CD14-positive monocyte (primary cell): ENCODE results near the gene MEIS2. TPM values are rescaled to one million over a fixed set of nuclear protein-coding genes. Genes with fewer than 3 reads are reported as not detected.
A peak's percentile ranks its signal among the peaks of the same experiment; 100 is the strongest.

Experiments used
- DNase-seq, 3 donors: peaks; one replicate each; pipeline ENCODE4 v3.0.0-alpha.2; 2011 to 2022
- H2AFZ ChIP-seq: 2 replicates; pipeline ENCODE4 v1.6.0; 2012; ENCODE audit warnings: mild to moderate bottlenecking, low read depth, low read length, inconsistent platforms; ENCODE audit not compliant: insufficient read depth, poor library complexity, severe bottlenecking
- H3K27ac ChIP-seq, 2 donors: 1 replicate in 1 of 2; 2 replicates in 1 of 2; pipeline ENCODE4 v1.5.1; 2012 to 2013; ENCODE audit warnings: low read length in 2 of 2, control low read depth in 1 of 2, inconsistent platforms in 1 of 2, low read depth in 1 of 2, mild to moderate bottlenecking in 1 of 2
- H3K27me3 ChIP-seq, 2 donors: one replicate each; pipeline versions ENCODE4 v1.6.0 to v1.6.1; 2011 to 2013; ENCODE audit warnings: low read length in 2 of 2; ENCODE audit not compliant: control insufficient read depth in 2 of 2, insufficient read depth in 2 of 2
- H3K36me3 ChIP-seq, 2 donors: replicated peaks in 1 of 2; 1 replicate in 1 of 2; 2 replicates in 1 of 2; pipeline versions ENCODE4 v1.5.1 to v1.6.1; 2012 to 2013; ENCODE audit warnings: low read length in 2 of 2, control low read depth in 1 of 2, inconsistent platforms in 1 of 2, mild to moderate bottlenecking in 1 of 2; ENCODE audit not compliant: insufficient read depth in 2 of 2, control insufficient read depth in 1 of 2
- H3K4me1 ChIP-seq, 2 donors: 1 replicate in 1 of 2; 2 replicates in 1 of 2; pipeline versions ENCODE4 v1.5.1 to v1.6.1; 2012 to 2013; ENCODE audit warnings: low read length in 2 of 2, control low read depth in 1 of 2, inconsistent platforms in 1 of 2, mild to moderate bottlenecking in 1 of 2, moderate library complexity in 1 of 2; ENCODE audit not compliant: insufficient read depth in 2 of 2, control insufficient read depth in 1 of 2
- H3K4me2 ChIP-seq: replicated peaks from 2 replicates; pipeline ENCODE3; 2012; ENCODE audit warnings: low read length, moderate library complexity, mild to moderate bottlenecking; ENCODE audit not compliant: poor library complexity, severe bottlenecking; ENCODE audit errors: extremely low read depth
- H3K4me3 ChIP-seq, 3 experiments: fragments of 200-600 bp in 1 of 3; sonication (generic) in 1 of 3; replicated peaks in 1 of 3; 1 replicate in 2 of 3; 2 replicates in 1 of 3; pipeline ENCODE4 v1.5.1; 2011 to 2013; ENCODE audit warnings: low read length in 3 of 3, mild to moderate bottlenecking in 3 of 3, control low read depth in 2 of 3, low read depth in 2 of 3, inconsistent platforms in 1 of 3, moderate library complexity in 1 of 3
- H3K79me2 ChIP-seq: 2 replicates; pipeline ENCODE4 v1.6.0; 2012; ENCODE audit warnings: mild to moderate bottlenecking, control low read depth, inconsistent platforms, low read length, moderate library complexity; ENCODE audit not compliant: insufficient read depth
- H3K9ac ChIP-seq: 2 replicates; pipeline ENCODE4 v1.6.0; 2017; ENCODE audit warnings: low read length, mild to moderate bottlenecking; ENCODE audit not compliant: insufficient read depth, poor library complexity, severe bottlenecking
- H3K9me3 ChIP-seq, 2 donors: replicated peaks in 1 of 2; 1 replicate in 1 of 2; 2 replicates in 1 of 2; pipeline versions ENCODE4 v1.5.1 to v1.6.1; 2012 to 2013; ENCODE audit warnings: low read length in 2 of 2, control low read depth in 1 of 2; ENCODE audit not compliant: control insufficient read depth in 1 of 2, insufficient read depth in 1 of 2
- H4K20me1 ChIP-seq: 2 replicates; pipeline ENCODE4 v1.6.0; 2012; ENCODE audit warnings: mild to moderate bottlenecking, low read length, control low read depth, moderate library complexity; ENCODE audit not compliant: insufficient read depth
- H3K27ac Mint-ChIP-seq, 7 donors: one replicate each; pipeline ENCODE4 v1.8.0; 2020; ENCODE audit warnings: mild to moderate bottlenecking in 7 of 7, mixed read lengths in 7 of 7, moderate library complexity in 6 of 7, inconsistent platforms in 2 of 7
- H3K27me3 Mint-ChIP-seq, 3 donors: one replicate each; pipeline ENCODE4 v1.8.0; 2021 to 2022; ENCODE audit warnings: low read depth in 3 of 3, mild to moderate bottlenecking in 3 of 3, mixed read lengths in 3 of 3, moderate library complexity in 3 of 3, inconsistent platforms in 1 of 3
- H3K36me3 Mint-ChIP-seq, 2 donors: one replicate each; pipeline ENCODE4 v1.8.0; 2020; ENCODE audit warnings: mixed read lengths in 2 of 2, inconsistent platforms in 1 of 2, mild to moderate bottlenecking in 1 of 2
- H3K4me1 Mint-ChIP-seq: one replicate; pipeline ENCODE4 v1.8.0; 2020; ENCODE audit warnings: mild to moderate bottlenecking, mixed read lengths
- H3K4me3 Mint-ChIP-seq, 2 donors: one replicate each; pipeline ENCODE4 v1.8.0; 2020; ENCODE audit warnings: mild to moderate bottlenecking in 2 of 2, mixed read lengths in 2 of 2, moderate library complexity in 1 of 2
- H3K9me3 Mint-ChIP-seq, 7 donors: one replicate each; pipeline ENCODE4 v1.8.0; 2020 to 2022; ENCODE audit warnings: mixed read lengths in 7 of 7, mild to moderate bottlenecking in 6 of 7, moderate library complexity in 6 of 7, inconsistent platforms in 2 of 7
- CTCF ChIP-seq: fragments of 200-600 bp; IDR thresholded peaks from one replicate; pipeline ENCODE4 v1.8.0; 2022; ENCODE audit warnings: antibody characterized with exemption, mild to moderate bottlenecking
- WGBS: methylation state at CpG from one replicate; pipeline ENCODE4 v1.1.5; 2013; ENCODE audit warnings: missing lambda C conversion rate; ENCODE audit not compliant: insufficient coverage; 5-methylcytosine and 5-hydroxymethylcytosine counted together
- intact Hi-C, 2 donors: fragments of 100-400 bp; cut with micrococcal nuclease; formaldehyde crosslinking; loops; one replicate each; pipeline versions ENCODE4 v1.15.0 to v1.15.1; 2023
- polyA plus RNA-seq, 3 donors: library from polyadenylated mRNA; depleted of rRNA in 1 of 3; unstranded in 2 of 3; stranded (reverse) in 1 of 3; fragments of 300-500 nt in 2 of 3; fragments of >200 nt in 1 of 3; fragmentation: Illumina TruSeq in 2 of 3; gene quantifications; 1 replicate in 2 of 3; 2 replicates in 1 of 3; pipeline ENCODE4 v1.2.3, GENCODE V29; 2012 to 2021

MEIS2 gene
- polyA plus RNA-seq, 3 donors, result not detected

DNA sequence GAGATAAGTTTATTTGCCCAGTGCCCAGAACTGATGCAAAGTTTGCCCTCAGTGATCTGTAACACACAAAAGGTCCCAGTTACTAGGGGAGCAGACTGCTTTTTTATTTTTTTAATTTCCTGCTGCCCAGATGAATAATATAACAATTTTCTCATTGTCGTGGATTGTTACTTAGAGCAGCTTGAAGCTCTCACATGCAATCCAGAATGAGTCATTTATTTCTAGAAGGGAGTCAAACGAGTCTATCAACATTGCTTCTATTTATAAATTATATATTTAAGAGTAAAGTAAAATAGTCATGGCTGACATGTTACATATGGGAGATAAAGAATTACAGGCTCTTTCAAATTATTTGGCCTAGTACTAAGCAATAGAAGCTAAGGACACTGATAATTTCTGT is 41.3 kb downstream of the MEIS2 start:
- no peak overlapping the region for H3K4me2 ChIP-seq
- WGBS, result no CpG with 5 or more reads among the region's 2 CpGs

GRCh38 chr15:37058316-37058985 is 41.9 kb downstream of the MEIS2 start:
- 79% methylated on average over 5 of the region's 6 CpGs for WGBS
- H3K4me3 Mint-ChIP-seq, result no peak overlapping the region
- no peaks in the 10 kb centered on the region for H3K4me1 Mint-ChIP-seq
- Histone ChIP-seq H2AFZ (no peak overlapping the region), H3K4me2 (no peak overlapping the region), H3K27ac (no peak overlapping the region), H3K79me2 (no peaks in the 10 kb centered on the region), H3K36me3 (no peaks in the 10 kb centered on the region), H3K4me3 (no peak overlapping the region), H3K4me1 (no peaks in the 10 kb centered on the region), H3K9ac (no peak overlapping the region), H3K27me3 (no peaks in the 10 kb centered on the region), H3K9me3 (no peaks in the 10 kb centered on the region), H4K20me1 (no peaks in the 10 kb centered on the region)
- intact Hi-C loops, result no loop called here
- no peaks in the 10 kb centered on the region for H3K36me3 Mint-ChIP-seq
- peak overlapping the region in 1 of 7 donors; percentile 52 for H3K27ac Mint-ChIP-seq
- no peak for DNase-seq
- H3K27me3 Mint-ChIP-seq, result peaks cover 0 to 1% (median 1%) of the 10 kb centered on the region in 3 donors
- H3K9me3 Mint-ChIP-seq, result peaks cover 0 to 3% (median 2%) of the 10 kb centered on the region in 7 donors
- no peak for TF ChIP-seq CTCF

More for the DNA sequence above, 41.3 kb downstream of the MEIS2 start:
- H3K4me1 Mint-ChIP-seq, result no peaks in the 10 kb centered on the region
- peaks cover 0 to 3% (median 2%) of the 10 kb centered on the region in 7 donors for H3K9me3 Mint-ChIP-seq
- no peak overlapping the region for H3K27ac Mint-ChIP-seq
- Histone ChIP-seq H3K9me3 (no peaks in the 10 kb centered on the region), H4K20me1 (no peaks in the 10 kb centered on the region), H3K4me3 (no peak overlapping the region), H3K27ac (no peak overlapping the region), H3K36me3 (no peaks in the 10 kb centered on the region), H3K79me2 (no peaks in the 10 kb centered on the region), H3K27me3 (no peaks in the 10 kb centered on the region), H3K9ac (no peak overlapping the region), H3K4me1 (no peaks in the 10 kb centered on the region), H2AFZ (no peak overlapping the region)
- intact Hi-C loops, result no loop called here
- no peak for TF ChIP-seq CTCF
- no peak overlapping the region for H3K4me3 Mint-ChIP-seq
- H3K36me3 Mint-ChIP-seq, result no peaks in the 10 kb centered on the region
- DNase-seq, result no peak
- H3K27me3 Mint-ChIP-seq, result peaks cover 0 to 1% (median 1%) of the 10 kb centered on the region in 3 donors
